Activated CD8-positive, alpha-beta memory T cell treated with anti-CD3 and anti-CD28 coated beads for 24 hours (primary cell): Measurements from ENCODE around the gene ACOT8.
A peak's percentile ranks its signal among the peaks of the same experiment; 100 is the strongest.
"Not testable (repeated sequence)": the region's sequence is repeated elsewhere in the genome, so short reads cannot be mapped to it uniquely, and the experiment has no call there.

Source experiments
- DNase-seq: peaks from one replicate; pipeline ENCODE4 v3.0.0-alpha.2; 2020

Gene ACOT8

DNA sequence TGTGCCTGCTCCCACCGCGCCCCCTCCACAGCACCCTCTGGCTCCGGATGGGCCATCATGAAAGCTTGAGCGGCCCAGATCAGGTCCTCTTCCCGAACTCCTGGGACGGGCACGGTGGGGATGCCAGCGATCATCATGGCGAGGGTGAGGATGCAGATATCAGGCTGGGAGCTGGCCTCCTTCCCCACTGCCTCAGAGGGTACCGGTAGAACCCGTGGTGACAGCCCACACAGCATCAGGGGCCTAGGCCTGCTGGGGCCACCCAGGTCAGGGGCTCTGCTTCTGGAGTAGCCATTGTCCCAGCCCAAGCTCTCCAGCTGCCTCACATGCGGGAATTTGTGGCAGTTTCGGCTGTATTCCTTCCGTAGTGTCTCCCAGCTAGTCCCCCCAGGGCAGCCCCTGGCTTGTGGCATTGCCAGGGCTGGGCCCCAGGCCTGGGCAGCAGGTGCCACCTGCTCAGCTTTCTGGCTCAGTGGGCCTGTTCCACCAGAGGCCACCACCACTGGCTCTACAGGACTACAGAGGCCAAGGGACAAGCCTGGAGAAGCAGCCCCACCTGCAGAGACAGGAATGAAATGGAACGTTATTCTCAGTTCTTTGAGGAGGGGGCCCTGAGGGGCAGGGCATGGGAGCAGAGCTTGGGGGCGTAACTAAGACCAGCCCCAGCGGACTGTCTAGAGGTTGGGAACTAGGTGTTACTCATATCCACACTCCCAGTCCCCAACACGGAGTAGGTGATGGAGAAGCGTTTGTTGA lies 29.6 kb upstream of the ACOT8 start:
- no peak for DNase-seq

DNA sequence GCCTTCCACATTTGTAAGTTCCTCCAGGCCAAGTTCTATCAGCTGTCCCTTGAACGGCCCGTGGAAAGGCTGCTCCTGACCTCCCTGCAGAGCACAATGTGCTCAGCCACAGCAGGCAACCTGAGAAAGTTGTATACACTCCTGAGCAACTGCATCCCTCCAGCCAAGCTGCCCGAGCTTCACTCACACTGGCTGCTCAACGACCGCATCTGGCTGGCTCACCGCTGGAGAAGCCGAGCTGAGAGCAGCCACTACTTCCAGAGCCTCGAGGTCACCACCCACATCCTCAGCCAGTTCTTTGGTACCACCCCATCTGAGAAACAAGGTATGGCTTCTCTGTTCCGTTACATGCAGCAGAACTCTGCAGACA lies 25.9 kb upstream of the ACOT8 start:
- DNase-seq = no peak

DNA sequence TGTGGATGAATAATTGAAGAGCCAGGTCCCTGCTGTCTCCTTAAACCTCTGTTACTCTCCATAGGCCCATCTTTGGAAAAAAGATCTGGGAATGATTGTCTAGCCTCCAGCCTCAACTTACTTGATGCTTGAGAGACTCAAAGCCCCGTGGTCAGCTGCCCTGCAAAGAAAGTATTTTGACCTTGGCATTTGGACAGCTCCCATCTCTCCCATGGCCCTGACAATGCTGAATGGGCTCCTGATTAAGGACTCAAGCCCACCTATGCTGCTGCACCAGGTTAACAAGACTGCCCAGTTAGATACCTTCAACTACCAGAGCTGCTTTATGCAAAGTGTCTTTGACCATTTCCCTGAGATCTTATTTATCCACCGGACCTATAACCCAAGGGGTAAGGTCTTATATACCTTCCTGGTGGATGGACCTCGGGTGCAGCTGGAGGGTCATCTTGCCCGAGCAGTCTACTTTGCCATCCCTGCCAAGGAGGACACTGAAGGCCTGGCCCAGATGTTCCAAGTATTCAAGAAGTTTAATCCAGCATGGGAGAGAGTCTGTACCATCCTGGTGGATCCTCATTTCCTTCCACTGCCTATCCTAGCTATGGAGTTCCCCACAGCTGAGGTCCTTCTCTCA lies 25.4 kb upstream of the ACOT8 start:
- no peak for DNase-seq

DNA sequence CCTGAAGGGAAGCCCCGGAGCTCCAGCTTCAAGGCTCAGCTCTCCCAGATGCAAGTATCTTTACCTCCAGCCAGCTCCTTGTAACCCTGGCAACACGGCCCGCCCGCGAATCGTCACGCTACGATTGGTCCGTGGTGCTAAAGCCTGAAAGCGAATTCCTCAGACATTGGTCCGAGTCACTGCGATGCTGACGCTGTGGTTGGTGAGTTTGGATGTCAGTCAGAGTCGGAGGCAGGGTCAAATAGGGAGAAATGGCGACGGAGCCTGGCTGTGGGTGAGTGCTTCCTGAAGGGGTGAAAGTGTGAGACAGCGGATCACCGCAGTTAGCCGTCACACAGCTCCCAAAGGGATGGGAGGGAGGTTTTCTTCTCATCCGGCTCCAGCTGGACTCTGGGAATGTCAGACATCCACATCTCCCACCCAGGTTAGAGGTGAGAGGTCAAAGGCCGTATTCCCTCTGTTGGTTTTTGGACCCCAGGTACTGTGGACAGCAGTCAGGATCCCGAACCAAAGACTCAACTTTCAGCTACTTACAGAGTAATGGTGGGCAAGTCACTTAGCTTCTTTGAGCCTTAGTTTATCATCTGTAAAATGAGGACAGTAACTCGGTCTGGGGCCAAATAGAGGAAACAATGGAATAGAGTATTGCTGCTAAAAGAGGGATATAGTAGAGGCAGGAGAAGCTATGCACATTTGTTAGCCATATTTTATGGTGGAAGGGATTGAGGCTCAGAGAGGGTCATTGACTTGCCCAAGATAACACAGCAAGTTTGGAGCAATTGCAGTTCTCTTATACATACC lies 24.0 kb upstream of the ACOT8 start, which contains the start of gene ZSWIM1:
TSS of gene ZSWIM1 (plus strand) at position 240 of the 801 bp plus-strand sequence. CDS start 1,366 bp downstream, outside the sequence.
- peak; percentile 99 for DNase-seq

DNA sequence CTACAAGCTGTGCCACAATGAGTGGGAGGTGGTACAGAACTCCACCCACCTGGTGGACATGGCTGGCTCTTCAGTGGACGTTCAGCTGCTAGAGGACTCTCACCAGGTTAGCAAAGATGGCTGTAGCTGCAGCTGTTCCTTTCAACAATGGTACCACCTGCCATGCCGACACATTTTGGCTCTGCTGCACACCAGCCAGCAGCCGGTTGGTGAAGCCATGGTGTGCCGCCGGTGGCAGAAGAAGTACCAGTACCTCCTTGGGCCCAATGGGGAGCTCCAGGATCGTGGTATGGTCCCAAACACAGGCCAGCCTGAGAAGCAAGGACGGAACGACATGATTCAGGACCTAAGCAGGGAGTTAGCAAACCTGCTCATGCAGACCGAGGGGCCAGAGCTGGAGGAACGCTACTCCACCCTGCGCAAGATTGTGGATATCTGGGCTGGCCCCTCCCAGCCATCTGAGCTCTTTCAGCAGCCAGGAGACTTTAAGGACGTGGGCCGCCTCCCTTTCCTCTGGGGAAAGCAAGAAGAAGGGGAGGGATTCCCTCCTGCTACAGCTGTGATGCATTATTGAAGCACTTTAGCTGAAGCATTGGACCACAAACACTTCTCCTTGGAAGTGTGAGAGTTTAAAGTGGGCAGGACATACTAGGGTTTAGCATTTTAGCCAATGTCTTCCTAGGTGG lies 21.0 kb upstream of the ACOT8 start:
- no peak for DNase-seq

DNA sequence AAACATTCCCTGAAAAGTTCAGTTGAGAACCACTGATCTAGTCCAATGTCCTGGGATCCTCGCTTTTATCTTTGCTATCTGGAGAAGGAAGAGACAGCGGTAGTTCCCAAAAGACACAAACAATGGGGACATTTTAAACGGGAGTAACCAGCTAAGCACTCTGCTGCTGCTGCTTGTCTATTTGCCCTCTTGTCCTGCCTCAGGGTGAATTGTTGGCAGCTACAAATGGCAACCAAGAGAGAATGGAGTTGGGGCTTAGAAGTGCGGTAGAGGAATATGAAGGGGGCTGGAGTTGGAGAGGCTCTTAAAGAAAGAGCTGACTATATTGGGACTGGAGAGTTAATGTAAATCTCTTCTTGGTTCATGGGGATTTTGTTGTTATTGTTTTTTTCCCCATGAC lies 17.4 kb upstream of the ACOT8 start:
- DNase-seq = no peak

DNA sequence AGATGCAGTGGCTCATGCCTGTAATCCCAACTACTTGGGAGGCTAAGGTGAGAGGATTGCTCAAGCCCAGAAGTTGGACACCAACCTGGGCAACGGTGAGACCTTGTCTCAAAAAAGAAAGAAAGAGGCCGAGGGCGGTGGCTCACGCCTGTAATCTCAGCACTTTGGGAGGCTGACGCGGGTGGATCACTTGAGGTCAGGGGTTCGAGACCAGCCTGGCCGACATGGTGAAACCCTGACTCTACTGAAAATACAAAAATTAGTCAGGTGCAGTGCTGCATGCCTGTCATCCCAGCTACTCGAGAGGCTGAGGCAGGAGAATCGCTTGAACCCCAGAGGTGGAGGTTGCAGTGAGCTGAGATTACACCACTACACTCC lies 16.9 kb upstream of the ACOT8 start:
- not testable (repeated sequence) for DNase-seq

DNA sequence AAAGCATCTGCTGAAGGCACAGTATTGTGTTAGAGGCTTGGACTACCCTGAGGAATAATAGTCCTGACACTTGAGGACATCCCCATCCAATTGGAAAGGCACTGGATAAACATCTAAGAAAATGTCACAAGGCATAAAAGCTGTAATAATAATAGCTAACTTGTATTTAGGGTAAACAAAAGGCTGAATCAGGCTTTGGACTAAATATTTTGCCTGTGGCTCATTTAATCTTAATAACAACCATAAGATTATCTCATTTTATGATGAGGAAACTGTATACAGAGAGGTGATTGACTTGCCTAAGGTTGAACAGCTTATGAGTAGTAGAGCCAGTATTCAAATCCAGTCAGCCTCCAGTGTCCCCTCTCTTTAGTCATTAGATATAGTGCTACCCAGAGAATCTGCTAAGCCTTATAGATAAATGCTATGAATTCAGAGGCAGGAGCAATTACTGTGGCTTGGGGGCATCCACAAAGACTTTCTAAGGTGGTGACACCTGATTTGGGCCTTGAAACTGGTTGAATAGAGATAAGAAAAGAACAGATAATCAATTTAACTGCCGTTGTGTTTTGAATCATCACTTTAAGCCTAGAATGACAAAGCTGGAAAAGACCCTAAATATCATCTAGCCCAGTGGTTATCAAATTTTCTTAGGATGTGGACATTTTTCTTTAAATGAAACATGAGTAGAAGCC lies 16.4 kb upstream of the ACOT8 start:
- DNase-seq = no peak

DNA sequence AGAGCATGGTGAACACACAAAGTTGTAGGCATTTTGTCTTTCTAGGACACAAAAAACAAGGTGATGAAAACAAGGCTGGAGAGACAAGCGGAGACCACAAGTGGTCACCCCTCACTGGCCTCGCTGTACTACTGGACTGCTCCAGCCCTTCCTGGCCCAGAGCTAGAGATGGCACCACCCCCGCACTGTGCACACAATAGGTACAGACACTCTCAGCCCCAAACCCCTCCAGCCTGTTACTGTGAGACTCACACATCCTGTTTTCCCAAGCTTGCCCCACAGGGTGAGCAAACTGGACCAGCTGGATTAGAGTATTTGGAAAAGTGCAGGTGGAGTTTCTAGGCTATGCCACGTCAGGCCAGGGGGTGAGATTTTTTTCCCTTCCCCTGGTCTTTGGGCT lies 15.4 kb upstream of the ACOT8 start:
- DNase-seq = no peak

DNA sequence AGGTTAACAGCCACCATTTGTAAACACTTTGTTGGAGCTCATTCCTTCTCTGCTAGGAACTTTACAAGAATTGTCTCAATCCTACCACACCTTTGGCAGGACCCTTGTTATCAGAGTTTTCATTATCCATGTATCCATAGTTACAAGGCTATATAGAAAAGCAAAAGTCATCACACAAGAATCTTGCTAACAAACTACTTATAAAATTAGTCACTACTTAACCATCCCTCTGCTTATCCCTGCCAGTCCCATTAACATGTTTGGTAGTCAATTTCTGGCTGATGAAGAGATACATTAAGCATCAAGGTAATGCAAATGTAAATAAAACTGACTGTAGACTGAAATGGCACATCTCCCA lies 10.6 kb upstream of the ACOT8 start:
- DNase-seq = no peak

DNA sequence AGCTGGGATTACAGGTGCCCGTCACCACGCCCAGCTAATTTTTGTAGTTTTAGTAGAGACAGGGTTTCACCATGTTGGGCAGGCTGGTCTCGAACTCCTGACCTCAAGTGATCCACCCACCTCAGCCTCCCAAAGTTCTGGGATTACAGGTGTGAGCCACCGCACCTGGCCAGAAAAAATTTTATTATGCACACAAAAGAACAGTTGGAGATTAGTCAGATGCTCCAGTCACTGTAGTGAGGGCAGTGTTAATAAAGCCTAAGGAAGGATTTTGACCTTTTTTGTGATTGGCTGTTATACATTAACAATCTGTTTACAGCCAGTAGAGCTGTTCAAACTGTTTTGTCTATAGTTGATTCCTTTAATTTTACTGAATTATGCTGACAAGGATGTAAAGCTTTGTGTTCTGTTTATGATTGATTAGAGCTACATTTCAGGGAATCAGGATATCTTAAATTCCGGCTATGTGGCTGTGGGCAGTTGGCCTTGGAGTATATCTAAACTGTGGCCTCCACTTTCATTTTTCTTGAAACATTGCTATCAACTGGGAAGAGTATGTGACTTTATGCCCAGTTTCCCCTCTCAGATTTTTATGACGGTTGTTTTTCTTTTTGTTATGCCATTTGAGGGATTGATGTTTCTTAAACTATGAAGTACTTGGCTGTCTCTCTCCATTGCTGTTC lies 10.1 kb upstream of the ACOT8 start:
- no peak for DNase-seq

DNA sequence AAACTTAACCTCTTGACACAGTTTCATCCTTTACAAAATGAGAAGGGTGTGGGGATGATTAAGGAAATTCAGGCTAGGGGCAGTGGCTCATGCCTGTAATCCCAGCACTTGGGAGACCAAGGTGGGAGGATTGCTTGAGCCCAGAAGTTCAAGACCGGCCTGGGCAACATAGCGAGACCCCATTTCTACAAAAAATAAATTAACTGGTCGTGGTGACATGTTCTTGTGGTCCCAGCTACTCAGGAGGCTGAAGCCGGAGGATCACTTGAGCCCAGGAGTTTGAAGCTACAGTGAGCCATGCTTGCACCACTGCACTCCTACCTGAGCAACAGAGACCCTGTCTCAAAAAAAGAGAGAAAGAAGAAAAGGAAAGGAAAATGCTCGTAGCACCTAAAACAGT lies 9.3 kb upstream of the ACOT8 start:
- no peak for DNase-seq

DNA sequence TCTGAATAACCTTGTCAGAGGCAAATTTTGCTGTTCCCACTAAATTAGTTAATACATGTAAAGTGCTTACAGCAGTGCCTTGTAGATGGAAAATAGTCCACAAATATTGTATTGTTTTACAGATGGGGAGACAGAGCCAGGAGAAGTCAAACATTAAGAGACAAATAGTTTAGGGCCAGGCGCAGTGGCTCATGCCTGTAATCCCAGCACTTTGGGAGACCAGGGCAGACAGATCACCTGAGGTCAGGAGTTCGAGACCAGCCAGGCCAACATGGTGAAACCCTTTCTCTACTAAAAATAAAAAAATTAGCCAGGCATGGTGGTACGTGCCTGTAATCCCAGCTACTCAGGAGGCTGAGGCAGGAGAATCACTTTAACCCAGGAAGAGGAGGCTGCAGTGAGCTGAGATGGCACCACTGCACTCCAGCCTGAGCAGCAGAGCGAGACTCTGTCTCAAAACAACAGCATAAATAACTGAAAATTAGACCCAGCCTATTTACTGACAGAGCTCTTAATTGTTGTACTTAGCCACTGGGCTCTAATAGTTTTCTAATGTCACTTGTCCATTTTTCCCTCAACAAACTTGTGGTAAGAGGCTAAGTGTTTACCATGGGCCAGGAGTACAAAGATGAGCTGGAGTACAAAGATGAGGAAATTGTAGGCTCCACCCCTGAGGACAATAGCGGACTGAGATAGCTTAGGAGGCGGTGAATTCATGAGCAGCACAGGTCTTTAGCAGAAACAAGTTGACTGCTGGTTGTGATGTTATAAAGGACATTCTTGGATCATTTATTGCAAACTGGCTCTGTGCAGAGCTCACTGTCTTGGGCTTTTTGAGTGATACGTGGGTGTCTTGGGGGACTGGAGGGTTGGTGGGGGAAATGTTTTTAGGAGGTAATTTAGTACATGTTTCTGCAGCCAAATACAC lies 6.6 kb upstream of the ACOT8 start:
- DNase-seq = no peak

DNA sequence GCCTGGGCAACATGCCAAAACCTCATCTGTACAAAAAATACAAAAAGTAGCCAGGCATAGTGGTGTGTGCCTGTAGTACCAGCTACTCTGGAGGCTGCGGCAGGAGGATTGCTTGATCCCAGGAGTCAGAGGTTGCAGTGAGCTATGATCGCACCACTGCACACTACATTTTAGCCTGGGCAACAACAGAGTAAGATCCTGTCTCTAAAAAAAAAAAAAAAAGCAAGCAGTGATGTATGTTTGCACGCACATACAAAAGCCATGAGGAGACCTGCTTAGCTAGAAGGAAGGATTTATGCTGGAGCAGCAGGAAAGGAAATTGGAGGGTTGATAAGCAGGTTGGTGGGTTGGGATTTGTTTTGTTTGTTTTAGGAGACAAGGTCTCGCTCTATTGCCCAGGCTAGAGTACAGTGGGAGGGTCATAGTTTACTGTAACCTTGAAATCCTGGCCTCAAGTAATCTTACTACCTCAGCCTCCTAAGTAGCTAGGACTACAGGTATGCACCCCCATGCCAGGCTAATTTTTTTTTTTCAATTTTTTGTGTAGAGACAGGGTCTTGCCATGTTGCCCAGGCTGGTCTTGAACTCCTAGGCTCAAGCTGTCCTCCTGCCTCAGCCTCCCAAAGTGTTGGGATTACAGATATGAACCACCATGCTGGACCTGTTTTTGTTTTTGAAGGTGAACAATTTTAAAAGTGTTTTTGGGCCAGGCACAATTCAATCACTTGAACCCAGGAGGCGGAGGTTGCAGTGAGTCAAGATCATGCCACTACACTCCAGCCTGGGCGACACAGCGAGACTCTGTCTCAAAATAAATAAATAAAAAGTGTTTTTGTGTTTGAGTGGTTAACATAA lies 4.3 kb upstream of the ACOT8 start:
- DNase-seq = no peak

DNA sequence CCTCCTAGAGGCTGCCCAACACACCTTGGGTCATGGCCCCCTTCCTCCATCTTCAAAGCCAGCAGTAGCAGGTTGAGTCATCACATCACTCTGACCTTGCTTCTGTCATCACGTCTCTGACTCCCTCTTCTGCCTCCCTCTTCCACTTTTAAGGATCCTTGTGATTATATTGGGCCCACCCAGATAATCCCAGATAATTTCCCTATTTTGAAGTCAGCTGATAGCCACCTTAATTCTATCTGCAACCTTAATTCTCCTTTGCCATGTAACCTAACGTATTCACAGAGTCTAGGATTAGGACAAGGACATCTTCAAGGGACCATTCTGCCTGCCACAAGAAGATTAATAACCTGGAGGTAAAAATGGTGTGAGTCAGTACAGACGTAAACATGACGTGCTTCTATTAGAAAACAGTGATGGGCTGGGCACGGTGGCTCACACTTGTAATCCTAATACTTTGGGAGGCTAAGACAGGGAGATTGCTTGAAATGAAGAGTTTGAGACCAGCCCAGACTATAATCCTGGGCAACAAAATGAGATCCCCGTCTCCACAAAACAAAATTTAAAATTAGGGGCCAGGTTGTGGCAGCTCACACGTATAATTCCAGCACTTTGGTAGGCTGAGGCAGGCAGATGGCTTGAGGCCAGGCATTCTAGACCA lies 3.5 kb upstream of the ACOT8 start:
- no peak for DNase-seq

DNA sequence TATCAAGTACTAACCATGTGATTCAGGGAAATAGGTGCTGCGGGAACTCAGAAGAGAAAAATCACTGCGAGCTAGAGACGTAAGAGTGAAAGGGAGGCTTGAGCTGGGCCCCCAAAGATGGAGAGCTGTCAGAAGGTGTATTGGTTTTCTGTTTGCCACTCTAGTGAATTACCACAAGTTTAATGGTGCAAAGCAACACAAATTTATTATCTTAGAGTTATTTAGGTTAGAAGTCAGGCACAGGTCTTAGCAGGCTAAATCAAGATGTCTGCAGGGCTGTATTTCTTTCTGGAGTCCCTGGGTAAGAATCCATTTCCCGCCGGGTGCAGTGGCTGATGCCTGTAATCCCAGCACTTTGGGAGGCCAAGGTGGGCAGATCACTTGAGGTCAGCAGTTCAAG lies 2.7 kb upstream of the ACOT8 start:
- no peak for DNase-seq

DNA sequence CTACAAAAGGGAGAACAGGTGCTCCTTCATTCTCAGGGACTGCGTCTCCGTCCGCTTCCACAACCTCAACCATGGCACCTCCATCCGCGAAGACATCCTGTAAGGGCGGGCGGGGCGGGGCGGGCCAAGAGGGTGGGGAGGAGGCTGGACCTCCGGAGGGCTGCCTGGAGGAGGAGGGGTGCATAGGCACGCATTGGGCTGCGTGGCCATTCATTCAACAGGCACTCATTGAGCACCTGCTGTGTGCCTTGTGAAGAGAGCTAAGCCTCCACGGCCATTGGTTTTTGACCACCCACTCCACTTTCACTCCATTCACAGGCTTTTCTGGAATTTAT lies 657 bp upstream of the ACOT8 start:
- DNase-seq = no peak

DNA sequence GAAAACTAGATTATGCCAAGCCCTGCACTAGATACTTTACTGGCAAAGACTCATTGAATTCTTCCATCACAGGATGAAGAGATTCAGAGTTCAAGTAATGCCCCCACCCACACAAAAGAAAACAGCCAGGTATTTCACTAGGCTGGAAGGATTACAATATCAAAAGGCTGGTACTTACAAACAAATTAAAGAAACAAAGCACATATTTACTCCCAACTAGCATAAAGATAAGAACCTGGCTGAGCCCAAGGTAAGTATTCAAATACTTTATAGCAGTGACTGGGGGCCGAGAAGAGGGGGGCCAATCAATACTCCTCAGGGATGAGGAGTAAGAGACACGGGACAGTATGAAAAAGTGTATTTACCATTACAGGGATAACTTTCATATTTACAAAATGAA lies 3.7 kb downstream of the ACOT8 start:
- DNase-seq = no peak

DNA sequence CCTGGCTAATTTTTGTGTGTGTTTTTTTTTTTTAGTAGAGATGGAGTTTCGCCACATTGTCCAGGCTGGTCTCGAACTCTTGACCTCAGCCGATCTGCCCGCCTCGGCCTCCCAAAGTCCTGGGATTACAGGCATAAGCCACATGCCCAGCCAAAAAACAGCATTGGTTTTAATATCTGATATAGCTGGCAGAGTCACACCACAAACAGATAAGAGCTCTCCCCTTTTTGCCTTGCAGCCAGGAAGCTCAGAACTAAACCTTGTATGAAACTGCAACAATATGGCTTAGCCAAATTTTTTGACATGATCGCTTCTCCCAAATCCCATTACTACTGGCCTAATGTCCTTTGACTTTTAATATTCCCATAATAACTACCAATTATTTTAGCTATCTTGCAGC lies 4.9 kb downstream of the ACOT8 start:
- DNase-seq = no peak

DNA sequence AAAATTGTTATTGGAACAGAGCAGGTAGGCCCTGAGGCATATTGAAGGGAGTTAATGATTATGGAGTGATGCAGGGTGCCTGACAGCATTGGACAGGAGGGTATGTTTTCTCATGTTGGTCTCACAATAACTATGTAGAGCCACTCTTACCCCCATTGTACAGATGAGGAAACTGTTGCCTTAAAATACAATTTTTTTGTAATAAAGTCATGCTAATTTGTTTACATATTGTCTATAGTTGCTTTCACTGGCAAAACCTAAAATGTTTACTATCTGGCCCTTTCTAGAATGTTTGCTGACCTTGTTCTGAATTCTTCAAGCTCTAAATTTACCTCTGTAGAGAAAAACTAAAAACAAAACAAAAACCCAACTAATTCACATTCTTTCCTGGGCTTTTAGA lies 5.7 kb downstream of the ACOT8 start:
- DNase-seq = no peak
